Measurements from ENCODE around the gene CD48.
A peak's percentile ranks its signal among the peaks of the same experiment; 100 is the strongest.
"Not testable (repeated sequence)": the region's sequence is repeated elsewhere in the genome, so short reads cannot be mapped to it uniquely, and the experiment has no call there.

Gene CD48

DNA sequence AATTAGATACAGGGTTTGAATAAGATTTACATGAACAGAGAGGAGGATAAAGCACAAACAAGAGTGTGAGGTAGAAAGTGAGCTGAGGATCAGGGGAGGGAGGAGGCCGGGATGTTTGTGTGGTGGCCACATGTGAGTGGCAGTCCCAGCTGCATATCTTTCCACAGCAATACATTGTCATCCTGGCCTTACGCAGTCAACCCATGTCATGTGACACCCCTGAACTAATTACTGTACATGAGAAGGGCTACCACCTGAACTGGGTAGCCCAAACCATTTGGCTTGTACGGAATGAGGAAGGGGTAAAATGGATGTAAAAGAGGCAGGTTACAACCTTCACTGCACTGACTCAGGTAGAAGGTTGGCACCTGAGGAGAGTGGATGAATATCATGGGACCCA is 31.6 kb upstream of the CD48 start:
- DNase-seq: no peak
- intact Hi-C loops (cut with DNase I): no loop called here

DNA sequence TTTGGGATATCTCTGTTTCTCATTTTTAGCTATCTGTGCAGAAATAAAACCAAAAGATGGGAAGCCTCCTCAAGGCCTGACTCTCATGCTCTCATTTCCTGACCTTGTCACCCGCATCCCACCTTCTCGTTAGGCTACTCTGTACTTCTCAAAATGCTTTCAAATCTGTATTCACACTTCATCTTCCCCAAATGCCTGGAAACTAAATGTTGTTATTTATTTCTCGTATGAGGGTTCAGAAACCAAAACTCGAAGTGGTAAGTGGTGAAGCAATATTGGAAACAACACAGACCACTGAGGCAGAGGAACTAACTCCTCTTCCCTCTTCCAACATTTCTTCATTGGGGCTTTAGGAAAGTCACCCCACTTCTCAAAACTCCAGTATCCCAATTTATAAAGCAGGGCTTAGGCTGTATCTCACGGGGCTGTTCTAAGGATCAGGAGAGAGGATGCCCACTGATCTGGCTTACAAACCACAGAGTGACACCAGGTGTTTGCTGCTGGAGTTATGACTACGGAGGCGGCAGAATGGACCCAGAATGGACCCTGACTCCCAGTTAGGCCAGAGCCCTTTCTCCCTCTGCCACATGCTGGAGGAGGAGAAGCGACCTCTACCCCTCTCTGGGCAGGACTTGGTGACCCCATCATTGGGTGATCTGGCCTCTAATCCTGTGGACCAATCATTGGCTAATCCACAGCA is 31.0 kb upstream of the CD48 start:
- DNase-seq: no peak
- intact Hi-C loops (cut with DNase I): no loop called here

- intact Hi-C loops (cut with DNase I): no loop called here
- DNase-seq: no peak
Observed at GRCh38 chr1:160741612-160742348, 30.2 kb upstream of the CD48 start.

DNA sequence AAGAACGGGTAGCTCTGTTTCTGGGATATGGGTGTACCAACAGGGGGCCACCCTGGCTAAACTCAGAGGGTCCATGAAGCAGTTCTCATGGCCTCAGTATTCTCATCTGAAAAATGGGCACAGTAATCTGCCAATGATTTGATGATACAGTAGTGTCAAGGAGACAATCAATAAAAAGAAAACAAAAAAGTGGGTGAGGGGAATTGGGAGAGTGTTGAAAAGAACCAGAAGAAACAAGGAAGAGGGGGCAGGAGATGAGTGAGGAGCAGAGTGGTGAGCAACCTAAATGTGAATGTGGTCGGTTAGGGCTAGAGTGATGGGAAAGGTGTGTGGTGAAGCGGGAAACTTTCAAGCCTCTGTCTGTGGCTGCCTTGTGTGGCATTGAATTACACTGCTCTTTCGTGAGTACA is 29.5 kb upstream of the CD48 start:
- DNase-seq: no peak
- intact Hi-C loops (cut with DNase I): no loop called here

DNA sequence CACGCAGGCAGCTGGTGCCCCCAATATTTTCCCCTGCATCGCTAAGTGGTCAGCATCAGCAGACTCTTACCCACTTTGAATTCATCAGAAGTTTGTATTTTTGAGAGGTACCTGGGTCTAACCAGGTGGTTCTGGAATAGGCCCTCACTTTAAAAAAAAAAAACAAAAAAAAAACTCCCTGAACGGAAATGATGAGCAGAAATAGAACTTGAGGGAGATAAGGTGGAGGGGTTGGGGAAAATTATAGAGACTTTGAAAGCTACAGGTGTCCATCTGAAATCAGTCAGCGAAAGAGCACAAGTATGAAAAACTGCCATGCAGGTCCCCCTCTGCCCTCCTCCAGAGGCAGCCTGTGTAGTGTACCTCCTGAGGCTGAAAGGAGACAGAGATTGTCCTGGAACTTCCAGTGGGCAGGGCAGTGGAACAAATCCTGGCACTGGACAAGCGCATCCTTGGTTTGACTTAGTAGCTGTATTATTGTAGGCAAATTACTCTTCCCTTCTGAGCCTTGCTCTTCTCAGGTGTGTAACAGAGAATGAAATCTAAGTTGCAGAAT is 28.6 kb upstream of the CD48 start:
- intact Hi-C loops (cut with DNase I): no loop called here
- no peak for DNase-seq

- no peak for DNase-seq
- intact Hi-C loops (cut with DNase I): no loop called here
Observed at GRCh38 chr1:160739098-160739511, 27.5 kb upstream of the CD48 start, which contains the start of gene SLAMF7. Gene SLAMF7 (plus strand): TSS chr1:160739247. CDS start chr1:160739302, 55 bp downstream.

- intact Hi-C loops (cut with DNase I): no loop called here
- no peak for DNase-seq
Observed at GRCh38 chr1:160738271-160738670, 26.6 kb upstream of the CD48 start.

DNA sequence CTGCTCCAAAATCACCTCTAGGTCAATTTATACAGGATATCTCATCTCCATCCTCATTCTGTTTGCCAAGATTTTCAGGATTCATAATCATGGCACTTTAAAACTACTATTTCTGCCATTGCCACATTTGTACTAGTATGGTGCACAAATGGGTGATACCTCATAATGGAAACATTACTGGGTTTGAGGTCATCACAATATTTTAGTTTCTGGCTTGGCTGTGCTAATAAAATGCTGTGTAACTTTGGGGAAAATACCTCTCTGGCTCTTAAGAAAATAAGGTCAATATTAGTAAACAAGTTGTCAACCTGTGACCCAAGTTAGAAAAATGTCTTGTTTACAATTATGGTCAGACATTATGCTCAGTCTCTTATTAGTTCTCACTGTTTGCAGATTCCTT is 22.7 kb upstream of the CD48 start:
- intact Hi-C loops (cut with DNase I): no loop called here
- DNase-seq: no peak

GRCh38 chr1:160733898-160734297 is 22.3 kb upstream of the CD48 start:
- intact Hi-C loops (cut with DNase I): no loop called here
- DNase-seq: no peak

- DNase-seq: no peak
- intact Hi-C loops (cut with DNase I): no loop called here
Observed at GRCh38 chr1:160731990-160732389, 20.4 kb upstream of the CD48 start.

GRCh38 chr1:160731564-160731963 is 19.9 kb upstream of the CD48 start:
- DNase-seq; intact Hi-C loops (cut with DNase I): not testable (repeated sequence)

- DNase-seq: no peak
- intact Hi-C loops (cut with DNase I): loop anchor here (10.0 kb wide), 1 partner anchor 228 kb away; the partner anchor contains the start of gene ITLN2
Observed at GRCh38 chr1:160727316-160727640, 15.7 kb upstream of the CD48 start.

- peak; percentile 8 to 85 (median 62) for DNase-seq
- intact Hi-C loops (cut with DNase I): loop anchor here (10.0 kb wide), 1 partner anchor 228 kb away; the partner anchor contains the start of gene ITLN2
Observed at GRCh38 chr1:160726498-160727315, 15.1 kb upstream of the CD48 start.

GRCh38 chr1:160726114-160726497 is 14.5 kb upstream of the CD48 start:
- intact Hi-C loops (cut with DNase I): loop anchor here (10.0 kb wide), 1 partner anchor 229 kb away; the partner anchor contains the start of gene ITLN2
- DNase-seq: no peak

GRCh38 chr1:160724465-160725242 is 13.0 kb upstream of the CD48 start:
- DNase-seq: no peak
- intact Hi-C loops (cut with DNase I): loop anchor here (10.0 kb wide), 1 partner anchor 230 kb away; the partner anchor contains the start of gene ITLN2

DNA sequence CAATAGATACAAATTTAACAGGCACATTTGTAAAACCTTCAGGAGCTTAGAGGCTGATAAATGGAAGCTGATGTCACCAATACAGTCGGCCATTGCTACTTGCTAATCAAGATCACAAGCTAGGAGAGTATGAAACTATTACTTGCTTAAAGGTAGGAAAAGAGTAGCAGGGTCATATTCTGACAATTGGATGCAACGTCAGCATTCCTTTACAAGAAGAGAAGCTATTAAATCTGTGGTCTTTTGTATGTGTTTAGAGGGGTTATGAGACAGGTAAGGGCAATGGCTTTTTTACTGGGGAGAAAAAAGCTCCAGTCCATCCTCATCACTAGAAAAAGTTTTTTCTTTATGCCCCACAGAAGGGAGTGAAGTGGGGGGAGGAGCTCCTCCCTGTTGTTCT is 11.7 kb upstream of the CD48 start:
- intact Hi-C loops (cut with DNase I): loop anchor here (10.0 kb wide), 1 partner anchor 231 kb away; the partner anchor contains the start of gene ITLN2

GRCh38 chr1:160722726-160723125 is 11.1 kb upstream of the CD48 start:
- intact Hi-C loops (cut with DNase I): loop anchor here (10.0 kb wide), 1 partner anchor 232 kb away; the partner anchor contains the start of gene ITLN2
- DNase-seq: no peak

More for the DNA sequence above, 11.7 kb upstream of the CD48 start:
- DNase-seq: no peak

GRCh38 chr1:160721473-160721872 is 9.9 kb upstream of the CD48 start:
- no peak for DNase-seq
- intact Hi-C loops (cut with DNase I): loop anchor here (10.0 kb wide), 1 partner anchor 233 kb away; the partner anchor contains the start of gene ITLN2

All from head of caudate nucleus (tissue), 42 donors.